HEK293T (cell line): Measurements from ENCODE around the gene RESP18.

ENCODE experiments used
- BHLHE40 ChIP-seq: fragments of 450-650 bp; IDR thresholded peaks from 2 replicates; pipeline ENCODE4 v1.6.1; 2016; ENCODE audit warnings: mild to moderate bottlenecking, moderate library complexity, borderline replicate concordance
- ELF4 ChIP-seq: fragments of 450-650 bp; IDR thresholded peaks from 2 replicates; pipeline ENCODE4 v1.6.1; 2017; ENCODE audit warnings: antibody characterized with exemption
- SP1 ChIP-seq: fragments of 450-650 bp; IDR thresholded peaks from 2 replicates; pipeline ENCODE4 v1.6.1; 2017
- SUZ12 ChIP-seq: fragments of 450-650 bp; IDR thresholded peaks from 2 replicates; pipeline ENCODE4 v1.6.1; 2016; ENCODE audit warnings: mild to moderate bottlenecking

- TF ChIP-seq SP1 (no peak), ELF4 (no peak), BHLHE40 (no peak), SUZ12 (no peak)
Measured at GRCh38 chr2:219282375-219282774, 50.2 kb downstream of the RESP18 start.
